Tibial nerve (tissue), 4 donors: ENCODE data around the gene CRYBG3.

Experiments
- CTCF ChIP-seq, 5 experiments: fragments of 200-600 bp in 3 of 5; fragments of 450-650 bp in 2 of 5; sonication (generic) in 3 of 5; IDR thresholded peaks; one replicate each; pipeline ENCODE4 v1.5.1; 2016 to 2019; ENCODE audit warnings: antibody characterized with exemption in 5 of 5, mild to moderate bottlenecking in 3 of 5, moderate library complexity in 2 of 5
- EP300 ChIP-seq, 2 donors: sonication (generic); formaldehyde crosslinking; IDR thresholded peaks; one replicate each; pipeline ENCODE4 v1.6.1; 2017; ENCODE audit warnings: antibody characterized with exemption in 2 of 2, mild to moderate bottlenecking in 1 of 2
- POLR2A ChIP-seq, 2 donors: fragments of 450-650 bp; IDR thresholded peaks; one replicate each; pipeline ENCODE4 v1.6.1; 2017; ENCODE audit warnings: antibody characterized with exemption in 2 of 2, mild to moderate bottlenecking in 2 of 2, moderate library complexity in 2 of 2

- TF ChIP-seq POLR2A (IDR thresholded peaks at IDR 0.05) (no peak), CTCF (IDR thresholded peaks at IDR 0.05) (no peak), EP300 (IDR thresholded peaks at IDR 0.05) (no peak)
Observed at GRCh38 chr3:97884586-97885123, 62.8 kb downstream of the CRYBG3 start.
